ENCODE results near the gene COX6A1. TPM values are rescaled to one million over a fixed set of nuclear protein-coding genes. Genes with fewer than 3 reads are reported as not detected.

The COX6A1 gene
- total RNA-seq, result 375 TPM

DNA sequence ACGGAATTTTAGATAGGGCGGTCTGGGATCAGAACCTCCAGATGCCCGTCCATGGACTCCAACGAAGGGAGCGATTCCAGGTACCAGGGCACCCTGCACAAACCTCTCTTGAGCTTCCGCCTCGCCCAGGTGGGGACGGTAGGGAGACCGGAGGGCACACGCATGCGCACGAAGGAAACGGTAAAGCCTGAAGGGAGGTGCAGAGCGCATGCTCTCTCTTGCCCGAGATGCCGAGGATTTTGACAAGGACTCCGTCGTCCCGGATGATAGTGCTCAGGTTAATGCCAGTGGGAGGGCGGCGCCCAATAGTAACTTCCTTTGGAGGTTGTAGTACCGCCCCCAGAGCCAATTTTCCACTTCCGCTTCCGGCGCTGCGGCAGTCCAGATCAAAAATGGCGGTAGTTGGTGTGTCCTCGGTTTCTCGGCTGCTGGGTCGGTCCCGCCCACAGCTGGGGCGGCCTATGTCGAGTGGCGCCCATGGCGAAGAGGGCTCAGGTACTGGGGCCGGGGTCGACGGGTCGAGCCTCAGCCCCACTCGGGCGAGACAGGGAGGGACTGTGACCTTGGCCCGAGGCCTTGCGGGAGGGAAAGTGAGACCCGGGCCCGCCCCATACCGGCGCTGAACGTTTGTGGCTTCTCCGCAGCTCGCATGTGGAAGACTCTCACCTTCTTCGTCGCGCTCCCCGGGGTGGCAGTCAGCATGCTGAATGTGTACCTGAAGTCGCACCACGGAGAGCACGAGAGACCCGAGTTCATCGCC is at the start of gene COX6A1:
COX6A1 (plus strand) TSS at position 379 of the 760 bp plus-strand sequence; CDS start at position 393, 14 bp downstream.
- DNase-seq (ENCODE audit: low spot score), result peak; percentile 97

DNA sequence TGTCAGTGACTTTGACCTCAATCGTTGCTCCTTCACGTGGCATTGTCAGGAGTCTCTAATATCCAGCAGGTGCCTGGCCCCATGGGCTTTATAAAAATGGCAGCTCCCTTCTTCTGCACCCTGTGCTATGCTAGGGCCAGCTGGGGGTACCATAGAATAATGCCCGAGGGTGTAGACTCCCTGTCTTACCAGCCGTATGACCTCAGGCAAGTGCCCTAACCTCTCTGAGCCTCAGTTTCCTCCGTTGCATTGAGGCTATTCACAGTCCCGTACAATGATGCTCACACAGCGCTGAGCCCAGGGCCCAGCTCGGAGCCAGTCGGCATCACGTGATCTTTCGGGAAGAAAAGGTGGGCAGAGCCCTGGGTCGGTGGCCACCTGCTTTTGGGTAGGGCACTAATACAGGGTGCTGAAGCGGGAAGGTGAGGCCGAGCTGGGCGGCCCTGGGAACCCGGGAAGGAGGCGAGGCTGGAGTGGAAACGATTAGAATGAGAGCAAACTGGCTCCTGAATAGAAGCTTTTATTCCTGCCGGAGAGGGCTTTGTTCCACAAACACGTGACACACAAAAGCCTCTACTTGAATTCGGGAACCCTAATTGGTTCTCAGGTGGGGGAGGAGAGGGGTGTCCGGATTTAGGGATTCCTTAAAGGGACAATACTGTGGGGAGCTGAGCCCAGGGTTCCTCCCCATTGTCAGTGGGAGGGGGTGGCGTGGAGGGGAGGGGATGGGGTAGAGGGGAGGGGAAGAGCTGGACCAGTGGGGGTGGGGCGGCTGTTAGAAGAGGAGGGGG is 49.0 kb upstream of the COX6A1 start:
- no peak for DNase-seq (ENCODE audit: low spot score)

DNA sequence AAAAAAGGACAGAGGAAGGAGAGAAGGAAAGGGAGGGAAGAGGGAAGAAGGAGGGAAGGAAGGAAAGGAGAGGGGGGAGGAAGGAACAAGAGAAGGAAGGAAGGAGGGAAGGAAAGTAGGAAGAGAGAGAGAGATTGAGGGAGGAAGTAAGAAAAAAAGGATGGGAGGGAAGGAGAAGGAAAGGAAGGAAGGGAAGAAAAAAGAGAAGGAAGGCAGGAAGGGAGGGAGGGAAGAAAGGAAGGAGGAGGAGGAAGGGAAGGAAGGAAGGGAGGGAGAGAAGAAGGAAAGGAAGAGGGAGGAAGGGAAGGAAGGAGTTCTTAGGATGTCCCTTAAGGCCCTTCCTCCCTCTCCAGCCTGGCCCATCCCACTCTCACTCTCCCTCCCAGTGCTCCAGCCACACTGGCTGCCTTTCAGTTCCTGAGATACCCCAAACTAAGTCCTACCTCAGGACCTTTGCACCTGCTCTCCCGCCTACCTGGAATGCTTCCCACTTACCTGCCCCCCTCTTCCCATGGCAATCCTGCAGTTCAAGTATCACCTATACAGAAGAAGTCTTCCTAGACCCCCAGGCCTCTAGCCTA is 47.3 kb upstream of the COX6A1 start:
- DNase-seq (ENCODE audit: low spot score), result no peak

DNA sequence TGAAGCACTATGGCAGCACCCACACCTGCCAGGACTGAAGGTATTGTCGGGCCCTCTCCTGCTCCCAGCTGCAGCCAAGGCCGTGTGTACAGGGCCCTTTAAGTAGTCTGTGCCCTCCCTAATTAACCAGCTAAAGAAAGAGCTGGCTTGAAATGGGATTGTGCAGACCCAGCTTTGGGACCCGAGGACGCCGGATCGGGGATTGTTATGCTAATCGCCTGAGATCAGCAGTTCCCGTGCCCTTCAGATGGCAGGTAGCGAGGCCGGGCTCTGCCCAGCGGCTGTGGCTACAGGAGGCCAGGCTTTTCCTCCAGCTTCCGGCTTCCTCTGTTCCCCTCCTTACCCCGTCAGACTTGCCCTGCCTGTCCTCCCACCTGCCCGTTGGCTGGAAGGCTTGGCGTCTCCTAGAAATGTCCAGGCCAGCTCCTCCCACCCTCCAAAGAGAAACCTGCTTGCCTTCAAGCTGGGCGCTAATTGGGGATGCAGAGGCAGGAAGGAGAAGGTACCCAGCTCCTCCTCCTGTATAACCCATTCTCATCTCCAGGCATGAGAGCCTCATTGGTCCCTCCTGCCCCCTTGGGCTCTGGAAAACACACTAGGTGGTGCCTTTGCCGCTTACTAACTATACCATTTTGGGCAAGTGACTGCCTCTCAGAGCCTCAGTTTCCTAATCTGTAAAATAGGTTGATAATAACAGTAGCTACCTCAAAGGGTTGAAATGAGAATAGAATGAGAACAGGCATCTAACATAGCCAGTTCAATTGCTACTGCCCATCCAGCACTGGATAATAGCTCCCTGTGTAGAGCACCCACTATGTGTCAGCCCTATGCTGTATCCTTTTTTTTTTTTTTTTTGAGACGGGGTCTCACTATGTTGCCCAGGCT is 43.2 kb upstream of the COX6A1 start:
- DNase-seq (ENCODE audit: low spot score), result peak; percentile 29

DNA sequence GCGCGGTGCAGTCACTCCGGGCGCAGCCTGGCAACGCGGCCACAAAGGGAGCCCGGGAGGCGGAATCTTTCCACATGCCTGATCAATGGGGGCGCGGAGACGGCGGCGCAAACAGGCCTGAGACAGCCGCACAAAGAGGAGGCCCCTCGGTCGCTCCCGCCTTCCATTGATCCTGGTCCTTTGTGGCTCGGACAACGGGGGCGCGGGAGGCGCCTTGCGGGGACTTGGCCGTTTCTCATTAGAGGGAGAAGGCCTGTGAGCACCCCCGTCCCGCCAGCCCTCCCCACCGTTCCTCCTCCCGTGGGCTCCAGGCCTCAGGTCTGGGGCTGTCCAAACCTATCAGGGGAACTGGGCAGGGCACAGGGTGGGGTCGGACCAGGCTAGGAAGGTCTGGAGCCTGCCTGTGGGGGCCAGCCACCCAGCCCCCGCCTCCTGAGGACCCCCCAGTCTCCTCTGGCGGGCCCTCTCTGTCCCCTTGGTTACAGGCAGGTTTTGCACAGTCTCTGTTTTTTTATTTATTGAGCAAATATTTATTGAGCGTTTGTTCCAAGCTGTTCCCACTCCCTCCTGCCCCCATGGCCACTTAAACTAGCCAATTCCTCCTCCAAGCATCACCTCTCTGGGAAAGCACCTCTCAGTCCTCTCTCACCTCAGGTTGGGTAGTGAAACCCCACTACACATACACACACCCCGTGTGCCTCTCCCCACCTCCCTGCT is 39.9 kb upstream of the COX6A1 start:
- DNase-seq (ENCODE audit: low spot score), result no peak

DNA sequence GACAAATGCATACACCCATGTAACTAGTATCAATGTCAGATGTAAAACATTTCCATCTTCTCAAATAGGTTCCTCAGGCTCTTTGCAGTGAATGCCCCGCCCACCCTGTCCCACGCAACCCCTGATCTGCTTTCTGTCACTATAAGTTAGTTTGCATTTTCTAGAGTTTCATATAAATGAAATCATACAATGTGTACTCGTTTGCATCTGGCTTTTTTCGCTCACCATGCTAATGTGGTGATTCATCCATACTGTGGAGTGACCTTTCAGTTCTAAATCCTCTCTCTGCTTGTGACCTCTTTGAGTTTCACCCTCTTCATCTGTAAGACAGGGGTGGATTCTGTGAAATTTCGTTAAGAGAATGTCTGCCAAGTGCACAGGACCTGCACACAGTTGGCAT is 38.4 kb upstream of the COX6A1 start:
- no peak for DNase-seq (ENCODE audit: low spot score)

DNA sequence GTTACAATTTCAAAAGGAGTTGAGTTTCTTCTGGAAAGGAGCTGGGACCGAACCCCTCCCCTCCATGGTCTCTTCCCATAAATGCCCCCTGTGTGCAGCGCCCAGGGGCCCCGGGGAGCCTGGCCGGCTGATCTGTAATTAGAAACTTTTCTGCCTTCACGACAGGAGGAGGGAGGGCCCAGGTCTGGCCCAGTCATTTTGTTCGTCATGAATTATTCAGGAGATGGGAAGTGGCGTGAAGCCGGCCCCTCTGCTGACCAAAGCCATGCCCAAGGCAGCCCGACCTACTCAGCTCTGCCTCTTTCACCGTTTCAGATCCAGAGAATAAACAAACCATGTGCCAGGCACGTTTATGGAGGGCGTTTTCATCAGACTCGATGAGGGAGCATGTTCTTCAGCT is 35.7 kb upstream of the COX6A1 start:
- no peak for DNase-seq (ENCODE audit: low spot score)

DNA sequence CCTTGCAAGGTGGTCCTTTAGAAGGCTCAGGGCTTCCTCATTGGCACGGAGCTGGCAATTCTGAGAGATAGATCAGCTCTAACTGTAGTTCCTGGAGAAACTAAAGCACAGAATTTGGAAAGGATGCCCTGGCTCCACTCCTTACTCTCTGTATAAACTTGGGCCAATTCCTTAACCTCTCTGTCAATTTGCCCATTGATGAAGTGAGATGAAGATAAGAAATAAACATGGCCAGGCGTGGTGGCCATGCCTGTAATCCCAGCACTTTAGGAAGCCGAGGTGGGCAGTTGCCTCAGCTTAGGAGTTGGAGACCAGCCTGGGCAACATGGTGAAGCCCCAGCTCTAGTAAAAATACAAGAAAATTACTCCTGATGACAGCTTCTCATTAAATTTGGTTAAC is 34.0 kb upstream of the COX6A1 start:
- no peak for DNase-seq (ENCODE audit: low spot score)

DNA sequence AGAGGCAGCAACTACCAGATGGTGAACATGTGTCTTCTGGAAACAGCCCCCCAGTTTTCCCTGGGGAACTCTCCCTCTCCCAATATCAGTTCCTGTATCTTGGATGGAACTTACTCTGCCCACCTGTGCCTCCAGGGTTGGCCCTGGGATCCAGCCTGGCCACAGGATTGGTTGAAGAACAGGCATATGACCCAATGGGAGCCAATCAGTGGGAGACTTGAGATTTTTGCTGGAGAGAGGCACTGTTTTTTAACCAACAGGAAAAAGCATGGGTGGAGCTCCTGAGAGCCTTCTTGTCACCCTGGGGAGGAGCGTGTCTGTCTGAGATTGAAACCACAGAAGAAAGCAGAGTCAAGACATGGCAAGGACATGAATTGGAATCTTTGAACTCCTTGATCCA is 33.6 kb upstream of the COX6A1 start:
- DNase-seq (ENCODE audit: low spot score), result no peak

DNA sequence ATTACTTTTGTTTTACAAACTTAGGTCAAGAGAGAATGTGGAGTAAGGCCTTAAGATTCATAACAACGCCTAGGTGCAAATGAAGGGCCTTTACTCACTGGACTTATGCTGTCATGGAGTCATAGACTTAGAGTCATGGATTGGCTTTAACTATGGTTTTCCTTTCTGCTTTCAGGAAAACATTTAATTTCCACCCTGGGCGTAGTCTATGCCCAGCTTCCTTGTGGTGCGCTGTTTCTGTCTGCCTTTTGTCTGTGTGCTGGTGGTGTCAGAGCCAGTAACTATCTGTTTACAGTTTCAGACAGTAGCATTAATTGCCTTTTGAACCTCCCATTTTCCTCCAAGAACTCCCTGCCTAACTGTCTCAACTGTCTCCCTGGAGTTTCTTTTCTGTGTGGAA is 31.8 kb upstream of the COX6A1 start:
- DNase-seq (ENCODE audit: low spot score), result no peak

DNA sequence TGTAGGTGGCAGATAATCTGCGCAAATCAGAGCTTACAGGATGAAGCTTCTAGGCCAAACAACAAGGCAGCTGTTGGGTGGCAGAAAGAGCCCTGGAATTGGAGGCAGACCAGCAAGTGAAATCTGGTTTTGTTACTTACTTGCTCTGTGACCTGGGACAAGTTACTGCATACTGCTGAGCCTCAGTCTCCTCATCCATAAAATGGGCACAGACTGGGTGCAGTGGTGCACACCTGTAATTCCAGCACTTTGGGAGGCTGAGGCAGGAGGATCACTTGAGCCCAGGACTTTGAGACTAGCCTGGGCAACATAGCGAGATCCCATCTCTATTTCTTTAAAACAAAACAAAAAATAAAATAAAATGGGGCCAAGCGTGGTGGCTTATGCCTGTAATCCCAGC is 31.4 kb upstream of the COX6A1 start:
- DNase-seq (ENCODE audit: low spot score), result no peak

DNA sequence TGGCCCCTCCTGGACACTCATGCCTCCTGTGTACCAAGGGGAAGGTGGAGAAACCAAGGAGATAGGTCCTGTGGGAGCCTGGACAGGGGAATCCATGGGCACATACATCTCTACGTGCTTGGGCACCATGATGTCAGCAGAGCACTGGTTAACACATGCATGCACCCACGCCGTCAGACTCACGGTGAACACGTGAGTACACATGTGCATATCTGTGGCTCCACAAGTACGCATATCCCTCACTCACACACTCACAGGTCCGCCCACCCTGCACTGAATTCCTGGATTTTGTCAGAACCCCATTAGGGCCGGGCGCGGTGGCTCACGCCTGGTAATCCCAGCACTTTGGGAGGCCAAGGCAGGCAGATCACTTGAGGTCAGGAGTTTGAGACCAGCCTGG is 29.1 kb upstream of the COX6A1 start:
- no peak for DNase-seq (ENCODE audit: low spot score)

DNA sequence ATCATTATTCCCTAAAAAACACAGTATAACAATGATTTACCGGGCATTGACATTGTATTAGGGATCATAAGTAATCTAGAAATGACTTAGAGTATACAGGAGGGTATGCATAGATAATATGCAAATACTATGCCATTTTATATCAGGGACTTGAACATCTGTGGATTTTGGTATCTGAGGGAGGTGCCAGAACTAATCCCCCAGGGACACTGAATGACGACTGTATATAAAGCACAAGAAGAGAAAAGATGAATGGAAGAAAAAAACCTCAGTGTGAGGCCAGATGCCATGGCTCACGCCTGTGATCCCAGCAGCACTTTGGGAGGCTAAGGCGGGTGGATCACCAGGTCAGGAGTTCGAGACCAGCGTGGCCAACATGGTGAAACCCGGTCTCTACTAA is 25.5 kb upstream of the COX6A1 start:
- no peak for DNase-seq (ENCODE audit: low spot score)

DNA sequence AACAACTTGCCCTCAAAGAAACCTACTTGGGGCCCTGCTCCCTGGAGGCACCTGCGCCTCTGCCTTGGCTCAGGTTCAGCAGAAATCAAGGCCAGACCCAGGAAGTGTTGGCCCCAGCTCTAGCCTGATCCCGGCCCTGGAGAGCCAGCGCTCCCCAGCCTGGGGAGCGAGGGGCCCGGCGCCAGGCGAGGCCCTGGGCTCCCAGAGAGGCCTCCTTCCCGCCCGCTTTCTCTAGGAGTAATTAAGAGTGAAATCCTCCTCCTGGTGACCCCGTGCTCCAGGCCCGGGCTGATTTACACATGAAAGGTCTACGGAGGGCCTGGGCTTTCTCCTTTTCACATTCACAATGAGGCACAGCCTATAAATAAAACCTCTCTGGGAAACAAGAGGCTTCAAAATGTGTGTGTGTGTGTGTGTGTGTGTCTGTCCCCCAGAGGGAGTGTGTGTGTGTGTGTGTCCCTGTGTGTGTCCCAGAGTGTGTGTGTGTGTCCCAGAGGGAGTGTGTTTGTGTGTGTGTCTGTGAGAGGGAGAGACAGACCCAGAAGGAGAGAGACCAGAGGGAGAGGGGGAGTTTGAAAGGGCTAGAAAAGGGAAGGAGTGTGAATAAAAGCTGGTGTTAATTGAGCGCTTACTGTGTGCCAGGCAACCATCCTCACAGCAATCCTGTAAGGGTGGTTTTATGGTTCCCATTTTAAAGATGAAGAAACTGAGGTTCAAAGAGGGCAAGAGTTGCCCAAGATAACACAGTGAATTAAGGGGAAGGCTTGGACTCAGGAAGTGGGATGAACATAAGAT is 23.8 kb upstream of the COX6A1 start:
- DNase-seq (ENCODE audit: low spot score), result no peak

DNA sequence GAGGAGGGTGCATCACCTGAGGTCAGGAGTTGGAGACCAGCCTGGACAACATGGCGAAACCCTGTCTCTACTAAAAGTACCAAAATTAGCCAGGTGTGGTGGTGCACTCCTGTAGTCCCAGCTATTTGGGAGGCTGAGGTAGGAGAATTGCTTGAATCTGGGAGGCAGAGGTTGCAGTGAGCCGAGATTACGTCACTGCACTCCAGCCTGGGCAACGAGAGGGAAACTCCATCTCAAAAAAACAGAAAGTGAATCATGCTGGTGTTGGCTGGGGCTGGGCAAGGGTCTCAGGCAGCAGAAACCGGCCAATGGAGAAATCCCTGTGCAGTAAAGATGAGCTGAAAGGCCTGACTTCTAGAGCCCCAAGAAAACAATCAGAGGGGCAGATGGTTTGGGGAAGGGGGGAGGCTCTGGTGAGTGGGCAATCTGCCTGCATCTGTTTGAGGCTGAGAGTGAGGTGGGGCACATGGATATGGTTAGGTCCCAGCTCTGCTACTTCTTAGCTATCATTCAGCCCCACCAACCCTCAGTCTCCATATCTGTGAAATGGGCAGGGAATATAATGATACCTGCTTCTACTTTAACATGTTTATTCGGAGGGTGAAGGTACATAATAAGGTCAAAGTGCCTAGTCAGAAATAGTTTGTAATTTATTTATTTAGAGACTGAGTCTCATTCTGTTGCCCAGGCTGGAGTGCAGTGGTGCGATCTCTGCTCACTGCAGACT is 21.3 kb upstream of the COX6A1 start:
- DNase-seq (ENCODE audit: low spot score), result no peak

DNA sequence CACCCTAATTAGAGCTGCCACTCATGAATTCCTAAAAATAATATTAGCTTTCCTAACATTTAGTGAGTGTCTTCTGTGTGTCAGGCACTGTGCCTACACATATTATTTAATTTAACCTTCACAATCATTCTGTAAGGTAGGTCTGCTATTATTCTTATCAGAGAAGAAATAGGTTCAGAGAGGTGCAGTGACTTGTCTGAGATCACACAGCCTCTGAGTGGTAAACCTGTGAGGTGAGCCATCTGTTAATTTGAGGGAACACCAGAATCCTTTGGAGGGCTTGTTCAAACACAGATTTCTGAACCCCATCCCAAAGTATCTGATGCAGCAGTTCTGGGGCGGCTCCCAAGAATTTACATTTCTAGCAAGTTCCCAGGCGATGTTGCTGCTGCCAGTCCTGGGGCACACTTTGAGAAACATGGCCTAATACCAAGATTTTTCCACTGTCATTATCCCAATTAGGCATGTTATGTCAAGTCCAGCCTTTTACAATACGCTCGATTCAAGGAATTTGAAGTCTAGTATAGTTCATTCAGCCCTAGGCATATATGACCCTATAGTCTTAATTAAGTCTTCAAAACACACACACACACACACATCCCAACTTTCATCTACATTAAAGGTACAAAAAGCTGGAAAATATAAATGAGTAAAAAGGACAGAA is 19.9 kb upstream of the COX6A1 start:
- no peak for DNase-seq (ENCODE audit: low spot score)

DNA sequence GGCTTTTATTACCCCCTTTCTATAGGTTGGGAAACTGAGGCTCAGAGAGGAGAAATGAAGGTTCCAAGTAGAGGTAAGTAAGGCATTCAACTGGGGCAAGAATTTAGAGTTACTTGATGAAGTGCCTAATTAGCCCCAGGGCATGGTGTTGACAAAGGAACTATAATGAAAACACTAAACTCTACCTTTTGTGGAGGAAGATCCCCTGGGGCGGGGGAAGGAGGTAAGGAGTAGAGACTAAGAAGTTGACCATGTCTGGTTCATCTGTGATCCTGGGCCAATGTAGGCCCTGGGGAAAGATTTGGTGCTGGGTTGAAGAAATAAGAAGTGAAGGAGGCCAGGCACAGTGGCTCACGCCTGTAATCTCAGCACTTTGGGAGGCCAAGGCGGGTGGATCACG is 16.2 kb upstream of the COX6A1 start:
- no peak for DNase-seq (ENCODE audit: low spot score)

DNA sequence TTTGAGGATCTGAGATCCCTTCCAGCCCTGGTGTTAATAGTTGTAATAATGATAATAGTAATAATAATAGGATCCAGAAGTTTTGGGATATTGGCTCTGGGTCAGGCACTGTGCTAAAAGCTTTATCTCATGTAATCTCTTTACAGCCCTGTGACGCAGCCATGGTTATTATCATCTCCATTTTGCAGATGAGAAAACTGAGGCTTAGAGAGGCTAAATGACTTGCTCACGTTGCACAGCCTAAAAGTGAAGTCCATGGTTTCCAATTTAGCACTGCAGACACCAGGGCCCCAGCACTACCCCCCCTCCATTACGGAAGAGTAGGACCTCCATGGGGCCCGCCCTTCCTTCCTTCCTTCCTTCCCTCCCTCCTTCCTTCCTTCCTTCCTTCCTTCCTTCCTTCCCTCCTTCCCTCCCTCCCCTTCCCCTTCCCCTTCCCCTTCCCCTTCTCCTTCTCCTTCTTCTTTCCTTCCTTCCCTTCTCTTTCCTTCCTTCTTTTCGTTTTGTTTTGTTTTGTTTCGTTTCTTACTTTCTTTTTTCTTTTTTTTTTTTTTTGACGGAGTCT is 14.9 kb upstream of the COX6A1 start:
- DNase-seq (ENCODE audit: low spot score), result no peak

DNA sequence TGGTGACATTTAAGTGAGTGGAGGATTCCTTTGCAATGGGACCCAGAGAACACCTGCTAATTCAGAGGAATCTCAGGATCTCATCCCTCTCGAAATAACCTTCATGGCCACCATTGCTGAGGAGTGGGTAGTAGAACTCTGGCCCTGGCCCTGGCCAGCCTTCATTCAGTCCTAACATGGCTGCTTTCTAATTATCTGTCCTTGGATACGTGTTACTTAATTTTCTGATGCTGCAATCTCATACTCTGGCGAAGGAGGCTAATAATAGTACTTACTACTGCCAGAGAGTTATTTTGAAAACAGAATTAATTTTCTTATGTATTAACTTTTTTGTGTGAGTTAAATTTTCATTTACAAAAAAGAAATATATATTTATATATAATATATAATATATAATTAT is 12.1 kb upstream of the COX6A1 start:
- DNase-seq (ENCODE audit: low spot score), result no peak
